K562 (cell line): ENCODE measurements around the gene EIF5. TPM values are rescaled to one million over a fixed set of nuclear protein-coding genes. Genes with fewer than 3 reads are reported as not detected.

ENCODE experiments used
- BRD9 ChIP-seq: fragments of 450-650 bp; IDR thresholded peaks from 2 replicates; pipeline ENCODE4 v1.6.1; 2018; ENCODE audit warnings: low read depth; ENCODE audit not compliant: partially characterized antibody
- E2F6 ChIP-seq, 2 experiments: IDR thresholded peaks; 2 replicates each; pipeline ENCODE4 v1.6.1; 2011; ENCODE audit warnings: borderline replicate concordance in 1 of 2, control low read depth in 1 of 2, low read depth in 1 of 2, low read length in 1 of 2, mild to moderate bottlenecking in 1 of 2, mixed read lengths in 1 of 2, moderate library complexity in 1 of 2; ENCODE audit not compliant: insufficient read depth in 1 of 2, insufficient read length in 1 of 2, poor library complexity in 1 of 2, severe bottlenecking in 1 of 2; ENCODE audit errors: extremely low read depth in 1 of 2
- ETS2 ChIP-seq: IDR thresholded peaks from 2 replicates; pipeline ENCODE4 v1.6.1; 2016; ENCODE audit warnings: borderline replicate concordance, missing genetic modification characterization, mild to moderate bottlenecking, moderate library complexity, missing compliant biosample characterization; ENCODE audit not compliant: poor library complexity, severe bottlenecking
- FIP1L1 ChIP-seq: fragments of 200-400 bp; formaldehyde crosslinking; IDR thresholded peaks from 2 replicates; pipeline ENCODE4 v1.6.1; 2018; ENCODE audit warnings: mild to moderate bottlenecking, low read depth, low read length; ENCODE audit not compliant: poor library complexity, severe bottlenecking
- GABPA ChIP-seq: fragments of 200-800 bp; sonication (Bioruptor generic); conservative IDR thresholded peaks from 2 replicates; pipeline ENCODE4 v1.6.1; 2016; ENCODE audit warnings: low read depth, missing genetic modification characterization, missing compliant biosample characterization
- GMEB1 ChIP-seq: fragments of 250-450 bp; sonication (Bioruptor Pico); IDR thresholded peaks from 2 replicates; pipeline ENCODE4 v1.4.0; 2020; ENCODE audit warnings: mild to moderate bottlenecking
- IFI16 ChIP-seq: fragments of 250-450 bp; sonication (Bioruptor Pico); IDR thresholded peaks from 2 replicates; pipeline ENCODE4 v2.1.2; 2022; ENCODE audit warnings: mild to moderate bottlenecking, inconsistent platforms
- KLF6 ChIP-seq: fragments of 250-450 bp; sonication (Bioruptor Pico); IDR thresholded peaks from 2 replicates; pipeline ENCODE4 v1.4.0; 2020; ENCODE audit warnings: mild to moderate bottlenecking, moderate library complexity, borderline replicate concordance
- POLR2AphosphoS5 ChIP-seq: IDR thresholded peaks from 2 replicates; pipeline ENCODE4 v1.6.1; 2011; ENCODE audit warnings: mild to moderate bottlenecking, low read depth, low read length, moderate library complexity; ENCODE audit not compliant: control insufficient read depth, insufficient read depth
- POLR2G ChIP-seq: fragments of 200-400 bp; formaldehyde crosslinking; IDR thresholded peaks from 2 replicates; pipeline ENCODE4 v1.6.1; 2017; ENCODE audit warnings: low read depth, mild to moderate bottlenecking, antibody characterized with exemption, low read length, moderate library complexity
- SFPQ ChIP-seq: fragments of 200-400 bp; formaldehyde crosslinking; IDR thresholded peaks from 2 replicates; pipeline ENCODE4 v1.6.1; 2017; ENCODE audit warnings: mild to moderate bottlenecking, low read depth, low read length, moderate library complexity
- SMAD3 ChIP-seq: fragments of 450-650 bp; formaldehyde crosslinking; conservative IDR thresholded peaks from 2 replicates; pipeline ENCODE4 v1.4.0; 2020; ENCODE audit warnings: mild to moderate bottlenecking
- SP1 ChIP-seq: sonication (generic); formaldehyde crosslinking; IDR thresholded peaks from 2 replicates; pipeline ENCODE4 v1.8.1; 2022; ENCODE audit warnings: mild to moderate bottlenecking, missing genetic modification reagents
- SPI1 ChIP-seq: IDR thresholded peaks from 2 replicates; pipeline ENCODE4 v1.6.1; 2011; ENCODE audit warnings: low read depth, low read length, control low read depth, borderline replicate concordance
- SRF ChIP-seq, 2 experiments: fragments of 250-450, 450-650 bp in 1 of 2; sonication (Bioruptor Pico) in 1 of 2; sonication (generic) in 1 of 2; formaldehyde crosslinking; IDR thresholded peaks; 2 replicates each; pipeline versions ENCODE4 v1.5.0 to v1.5.1; 2020 to 2022; ENCODE audit warnings: mild to moderate bottlenecking in 1 of 2, missing genetic modification reagents in 1 of 2
- TBL1XR1 ChIP-seq, 2 experiments: IDR thresholded peaks; 2 replicates each; pipeline ENCODE4 v1.6.1; 2012; ENCODE audit warnings: improper control_type of control experiment in 2 of 2, low read length in 2 of 2, mild to moderate bottlenecking in 1 of 2
- ZNF431 ChIP-seq: sonication (generic); formaldehyde crosslinking; IDR thresholded peaks from 2 replicates; pipeline ENCODE4 v1.8.0; 2022; ENCODE audit warnings: mild to moderate bottlenecking, missing genetic modification reagents
- ZNF507 ChIP-seq: conservative IDR thresholded peaks from 2 replicates; pipeline ENCODE4 v1.6.1; 2017; ENCODE audit warnings: missing genetic modification characterization, missing compliant biosample characterization
- polyA plus RNA-seq, 8 experiments: library from polyadenylated mRNA; depleted of rRNA in 4 of 8; stranded (reverse) in 5 of 8; unstranded in 3 of 8; fragments of >200 nt; fragmentation: Nextera tagmentation in 2 of 8; fragmentation: Illumina TruSeq in 1 of 8; extraction: Ambion mirVana in 2 of 8; extraction: Trizol in 1 of 8; gene quantifications; 2 replicates each; pipeline versions ENCODE4 v1.2.1 to v1.2.3, GENCODE V29; 2011 to 2014; ENCODE audit warnings: inconsistent platforms in 1 of 8, missing spikeins in 1 of 8
- total RNA-seq, 7 experiments: library from RNA; depleted of rRNA in 6 of 7; stranded (reverse); fragments of >200 nt in 6 of 7; fragmentation: Illumina TruSeq in 2 of 7; extraction: Trizol in 2 of 7; gene quantifications; 2 replicates each; pipeline versions ENCODE4 v1.2.1 to v1.2.3, GENCODE V29; 2011 to 2021; ENCODE audit warnings: low replicate concordance in 1 of 7
- TF ChIP-seq, protein P1 (sequence below): fragments of 250-450 bp; sonication (Bioruptor Pico); IDR thresholded peaks from 2 replicates; pipeline ENCODE4 v1.4.0; 2020; ENCODE audit warnings: borderline replicate concordance

Gene EIF5
- total and polyA plus RNA-seq, 9 of the 15 experiments (the other 6 are each of a cell fraction or from before 2014, with no cell fraction given) = 92.7 to 442 (median 190) TPM

GRCh38 chr14:103385152-103385928 lies 51.3 kb downstream of the EIF5 start, which contains the start of gene MARK3 (continued):
- no peak for TF ChIP-seq IFI16 (CRISPR knock-in tag)
- peak; percentile 95 for TF ChIP-seq GABPA (tag)
- no peak for TF ChIP-seq ZNF507 (tag)
- peak; percentile 60 for TF ChIP-seq POLR2AphosphoS5
- TF ChIP-seq ETS2 (tag) = no peak
- TF ChIP-seq BRD9 = no peak
- TF ChIP-seq SFPQ = no peak
- no peak for TF ChIP-seq SMAD3
- no peak for TF ChIP-seq GMEB1
- peak; percentile 87 for TF ChIP-seq POLR2G
- TF ChIP-seq, protein P1, sequence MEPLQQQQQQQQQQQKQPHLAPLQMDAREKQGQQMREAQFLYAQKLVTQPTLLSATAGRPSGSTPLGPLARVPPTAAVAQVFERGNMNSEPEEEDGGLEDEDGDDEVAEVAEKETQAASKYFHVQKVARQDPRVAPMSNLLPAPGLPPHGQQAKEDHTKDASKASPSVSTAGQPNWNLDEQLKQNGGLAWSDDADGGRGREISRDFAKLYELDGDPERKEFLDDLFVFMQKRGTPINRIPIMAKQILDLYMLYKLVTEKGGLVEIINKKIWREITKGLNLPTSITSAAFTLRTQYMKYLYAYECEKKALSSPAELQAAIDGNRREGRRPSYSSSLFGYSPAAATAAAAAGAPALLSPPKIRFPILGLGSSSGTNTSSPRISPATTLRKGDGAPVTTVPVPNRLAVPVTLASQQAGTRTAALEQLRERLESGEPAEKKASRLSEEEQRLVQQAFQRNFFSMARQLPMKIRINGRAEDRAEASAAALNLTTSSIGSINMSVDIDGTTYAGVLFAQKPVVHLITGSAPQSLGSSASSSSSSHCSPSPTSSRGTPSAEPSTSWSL (CRISPR knock-in tag) = no peak
- peak in 1 of 2 experiments; percentile 56; a peak in 1 of 4 replicates for TF ChIP-seq SRF (CRISPR knock-in tag; IDR thresholded peaks at IDR 0.05)
- 0 out of 2 replicates have a peak, but pooled peaks have one; percentile 39 for TF ChIP-seq ZNF431
- TF ChIP-seq TBL1XR1 (IDR thresholded peaks at IDR 0.05; ENCODE audit: low read length in 2 of 2) = no peak
- no peak for TF ChIP-seq KLF6 (CRISPR knock-in tag)
- TF ChIP-seq FIP1L1 = peak; percentile 25
- no peak for TF ChIP-seq SPI1
- TF ChIP-seq E2F6 (IDR thresholded peaks at IDR 0.05; ENCODE audit: borderline replicate concordance in 1 of 2, extremely low read depth in 1 of 2, insufficient read depth in 1 of 2, insufficient read length in 1 of 2, low read depth in 1 of 2, low read length in 1 of 2, poor library complexity in 1 of 2, severe bottlenecking in 1 of 2) = peak in 1 of 2 experiments; percentile 22
- no peak for TF ChIP-seq SP1 (CRISPR knock-in tag)
